Measurements from ENCODE around the gene PLAAT2.
"Not testable (repeated sequence)": the region's sequence is repeated elsewhere in the genome, so short reads cannot be mapped to it uniquely, and the experiment has no call there.

Gene PLAAT2

DNA sequence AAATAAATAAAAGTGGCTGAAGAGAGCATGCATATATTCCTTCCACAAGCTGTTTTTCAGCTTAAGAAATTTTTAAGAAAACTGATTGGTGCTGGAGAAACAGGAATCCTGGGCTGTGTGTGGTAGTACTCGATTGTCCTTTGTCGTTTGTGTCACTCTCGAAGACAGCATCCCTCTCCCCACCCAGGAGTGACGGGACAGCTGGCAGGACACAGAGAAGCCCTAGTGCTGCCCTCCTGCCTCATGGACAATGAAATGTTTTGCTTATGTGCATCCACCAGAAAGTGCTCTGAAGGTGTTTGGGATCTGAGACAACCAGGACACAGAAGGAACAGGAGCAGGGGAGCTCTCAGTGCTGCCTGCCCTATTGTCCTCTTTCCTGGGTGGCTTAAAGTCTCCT, 13.8 kb downstream of the PLAAT2 start:
- no peak for DNase-seq (ENCODE audit: low read depth)

DNA sequence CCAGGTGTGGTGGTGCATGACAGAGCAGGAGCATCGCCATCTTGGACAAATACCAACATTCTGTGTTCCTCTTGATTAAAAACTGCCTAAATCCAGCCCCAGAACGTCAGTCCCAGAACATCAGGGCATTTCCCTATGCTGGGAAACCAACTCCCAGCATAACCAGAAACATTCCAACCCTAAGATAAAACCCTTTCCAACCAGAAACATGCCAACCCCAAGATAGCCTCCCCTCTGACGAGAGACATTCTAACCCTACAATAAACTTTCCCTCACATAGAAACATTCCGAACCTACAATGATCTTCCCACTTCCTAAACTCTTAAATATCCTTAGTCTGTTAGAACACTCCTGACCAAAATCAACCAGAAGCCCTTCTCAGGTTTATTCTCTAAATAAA, 15.0 kb downstream of the PLAAT2 start:
- DNase-seq (ENCODE audit: low read depth) = no peak

DNA sequence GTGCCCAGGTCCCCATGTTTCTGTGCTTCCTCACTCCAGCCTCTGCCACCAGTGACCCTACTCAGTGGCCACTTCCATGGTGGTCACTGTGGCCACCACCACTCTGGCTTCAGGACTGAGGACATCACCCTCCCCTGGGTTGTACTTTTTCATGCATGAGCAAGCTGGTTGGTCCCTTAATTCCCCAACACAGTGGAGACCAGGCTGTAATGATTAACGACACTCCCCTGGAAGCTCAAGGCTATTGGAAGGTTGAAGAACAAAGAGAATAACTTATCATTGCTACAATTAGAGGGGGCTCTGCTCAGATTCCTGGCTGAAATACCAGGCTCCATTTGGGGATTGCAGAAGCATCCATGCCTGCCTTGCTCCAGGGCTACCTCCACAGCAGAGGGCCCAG, 16.1 kb downstream of the PLAAT2 start:
- no peak for DNase-seq (ENCODE audit: low read depth)

DNA sequence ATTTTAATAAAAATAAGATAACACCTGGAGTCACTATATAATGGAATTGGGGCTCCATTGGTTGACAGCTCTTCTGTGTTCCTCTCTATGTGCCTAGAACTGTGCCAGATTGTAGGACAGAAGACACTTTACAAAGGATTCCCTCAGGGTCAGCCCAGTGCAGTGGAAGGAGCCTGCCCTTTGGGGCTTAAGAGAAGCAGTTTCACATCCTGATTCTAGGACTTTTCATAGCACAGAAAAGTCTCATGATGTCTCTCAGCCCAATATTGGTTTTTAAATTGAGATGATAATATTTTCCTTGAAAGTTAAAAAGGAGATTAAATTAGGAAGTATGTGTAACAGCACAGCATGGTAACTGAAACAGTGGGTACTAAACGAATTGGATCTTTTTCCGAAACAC, 19.5 kb downstream of the PLAAT2 start:
- DNase-seq (ENCODE audit: low read depth) = no peak

DNA sequence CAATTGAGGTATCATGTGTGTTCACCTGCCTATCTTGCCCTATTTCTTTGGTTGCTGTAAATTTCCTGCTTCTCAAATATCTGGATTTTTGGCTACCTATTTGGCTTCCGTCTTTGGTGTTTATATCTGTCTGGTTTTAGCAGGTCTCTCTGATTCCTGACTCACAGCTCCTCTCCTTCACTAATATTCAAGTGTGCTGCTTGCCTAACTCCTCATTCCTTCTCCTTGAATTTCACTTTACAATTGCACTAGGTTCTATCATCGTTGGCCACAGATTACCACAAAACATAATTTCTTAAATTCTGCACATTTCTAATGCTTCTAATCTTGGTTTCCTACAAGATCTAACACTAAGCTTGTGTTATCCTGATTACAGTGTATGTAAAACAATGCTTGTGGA, 20.7 kb downstream of the PLAAT2 start:
- not testable (repeated sequence) for DNase-seq (ENCODE audit: low read depth)

DNA sequence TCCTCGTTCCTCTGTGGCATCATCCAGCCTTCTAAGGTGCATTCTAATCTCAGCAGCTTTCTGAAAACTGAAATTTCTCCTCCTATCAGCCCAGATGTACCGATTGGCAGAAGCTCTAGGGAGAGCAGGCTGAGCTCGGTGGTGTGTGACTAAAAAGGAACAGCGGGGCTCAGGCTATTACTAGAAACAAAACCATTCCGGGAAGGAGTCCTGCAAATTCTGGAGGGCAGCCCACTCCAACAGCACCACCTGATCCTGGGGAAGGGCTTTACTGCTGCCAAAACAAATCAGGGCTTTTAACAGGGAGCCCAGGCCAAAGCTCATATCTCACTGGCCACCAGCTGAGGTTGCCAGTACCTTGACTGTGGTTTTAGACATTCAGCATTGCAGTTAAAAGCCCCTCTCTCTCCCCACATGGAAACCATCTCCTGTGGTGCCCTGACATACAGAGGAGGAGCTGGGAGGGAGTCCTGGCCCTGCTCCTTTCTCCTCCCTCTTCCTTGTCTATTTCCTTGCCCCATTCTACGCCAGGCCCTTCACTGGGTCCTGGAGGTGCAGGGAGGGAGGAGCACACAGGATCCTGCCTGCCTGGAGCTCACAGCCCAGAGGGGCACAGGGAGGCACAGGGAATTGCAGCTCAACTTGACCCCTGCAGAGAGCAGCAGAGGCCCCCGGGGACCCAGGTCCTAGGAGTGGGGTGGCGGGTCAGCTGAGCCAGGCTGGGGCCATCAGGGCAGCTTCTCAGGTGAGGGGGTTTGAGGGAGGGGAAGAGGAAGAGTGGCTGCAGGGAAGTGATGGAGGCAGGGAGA, 25.7 kb downstream of the PLAAT2 start:
- no peak for DNase-seq (ENCODE audit: low read depth)

DNA sequence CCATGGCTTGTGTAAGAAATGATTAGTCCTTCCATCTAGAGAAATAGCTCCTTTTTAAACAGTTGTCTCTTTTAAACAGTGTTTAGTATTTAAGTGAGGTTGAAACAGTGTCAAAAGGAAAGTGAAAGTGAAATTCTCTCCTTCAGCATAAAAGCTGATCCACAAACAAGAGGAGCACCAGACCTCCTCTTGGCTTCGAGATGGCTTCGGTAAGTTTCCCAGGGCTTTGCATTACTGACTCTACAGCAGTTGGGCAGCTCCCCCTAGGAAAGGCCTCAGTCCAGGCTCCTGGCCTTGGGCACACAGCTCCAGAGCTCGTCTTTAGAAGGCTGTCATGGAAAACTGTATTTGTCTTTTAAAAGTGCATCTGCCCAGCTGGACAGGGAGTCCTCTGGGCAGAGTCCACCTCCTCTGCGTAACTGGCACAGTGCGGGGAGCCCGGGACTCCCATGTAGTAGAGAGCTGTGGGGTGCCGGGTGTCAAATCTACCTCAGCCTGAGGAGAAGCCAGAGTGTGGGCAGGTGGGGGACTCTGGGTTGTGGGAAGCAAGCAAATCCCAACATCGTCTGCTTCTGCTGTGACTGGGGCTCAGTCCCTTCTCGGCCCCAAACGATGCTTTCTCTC, 26.4 kb downstream of the PLAAT2 start, which contains the start of gene PLAAT4:
Gene PLAAT4, plus strand, starts transcription at position 140 of the 624 bp plus-strand sequence. Its CDS starts 61 bp downstream, at position 201.
- DNase-seq (ENCODE audit: low read depth) = no peak

DNA sequence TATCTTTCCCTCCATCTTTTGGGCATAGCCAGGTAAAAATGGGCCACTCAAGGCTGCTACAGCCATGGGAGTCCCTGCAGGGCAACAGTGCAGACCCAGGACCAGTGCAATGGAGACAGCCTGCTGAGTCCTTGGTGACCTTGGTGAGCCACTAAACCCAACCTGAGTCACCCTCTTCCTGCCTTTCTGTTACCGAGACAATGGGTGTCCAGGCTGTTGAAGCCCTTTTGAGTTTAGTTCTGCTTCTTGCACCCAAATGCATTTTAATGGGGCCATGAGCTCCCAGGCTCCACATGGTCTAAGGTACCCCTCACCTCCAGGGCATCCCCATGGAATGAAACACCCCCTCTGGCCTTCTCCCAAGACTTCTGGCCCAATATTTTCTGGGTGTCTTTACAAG, 27.4 kb downstream of the PLAAT2 start:
- DNase-seq (ENCODE audit: low read depth) = no peak

DNA sequence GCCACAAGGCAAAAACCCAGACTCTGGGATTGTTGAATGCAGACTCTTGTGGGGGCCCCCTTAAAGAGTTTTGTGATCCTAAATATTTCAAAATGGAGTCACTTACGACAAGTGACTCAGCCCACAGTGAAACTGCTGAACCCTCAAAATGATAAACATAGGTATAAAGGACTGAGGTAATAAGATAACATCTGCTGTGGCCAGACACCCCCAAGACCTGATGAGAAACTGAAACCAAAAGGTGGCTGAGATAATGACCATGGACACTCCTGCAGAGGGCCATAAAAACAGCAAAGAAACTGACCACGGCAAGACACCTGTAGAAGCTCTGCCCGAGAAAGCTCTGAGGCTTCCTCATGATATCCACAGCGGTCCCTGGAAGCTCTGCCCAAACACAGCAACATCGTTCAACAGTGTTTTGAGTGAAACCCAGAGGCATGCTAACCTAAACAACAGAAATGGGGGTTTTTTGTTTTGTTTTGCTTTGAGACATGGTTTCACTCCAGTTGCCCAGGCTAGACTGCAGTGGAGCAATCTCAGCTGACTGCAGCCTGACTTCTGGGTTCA, 28.2 kb downstream of the PLAAT2 start:
- no peak for DNase-seq (ENCODE audit: low read depth)

DNA sequence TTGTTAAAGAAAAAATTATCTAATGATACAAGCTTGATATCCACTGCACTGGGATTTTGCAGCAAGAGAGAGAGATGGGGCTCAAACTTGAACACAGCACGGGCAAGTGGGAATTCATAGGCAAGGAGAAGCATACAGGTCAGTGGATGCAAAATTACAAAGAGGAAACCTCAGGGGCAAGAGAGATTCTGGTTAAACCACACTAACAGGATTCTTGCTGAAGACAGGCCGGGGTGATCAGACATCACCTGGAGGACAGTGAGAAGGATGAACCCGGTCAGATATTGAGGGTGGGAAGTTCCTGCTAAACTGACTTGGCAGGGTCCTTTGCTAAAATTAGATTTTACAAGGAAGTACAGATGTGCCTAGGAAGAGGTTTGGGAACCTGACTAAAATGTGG, 29.1 kb downstream of the PLAAT2 start:
- no peak for DNase-seq (ENCODE audit: low read depth)

DNA sequence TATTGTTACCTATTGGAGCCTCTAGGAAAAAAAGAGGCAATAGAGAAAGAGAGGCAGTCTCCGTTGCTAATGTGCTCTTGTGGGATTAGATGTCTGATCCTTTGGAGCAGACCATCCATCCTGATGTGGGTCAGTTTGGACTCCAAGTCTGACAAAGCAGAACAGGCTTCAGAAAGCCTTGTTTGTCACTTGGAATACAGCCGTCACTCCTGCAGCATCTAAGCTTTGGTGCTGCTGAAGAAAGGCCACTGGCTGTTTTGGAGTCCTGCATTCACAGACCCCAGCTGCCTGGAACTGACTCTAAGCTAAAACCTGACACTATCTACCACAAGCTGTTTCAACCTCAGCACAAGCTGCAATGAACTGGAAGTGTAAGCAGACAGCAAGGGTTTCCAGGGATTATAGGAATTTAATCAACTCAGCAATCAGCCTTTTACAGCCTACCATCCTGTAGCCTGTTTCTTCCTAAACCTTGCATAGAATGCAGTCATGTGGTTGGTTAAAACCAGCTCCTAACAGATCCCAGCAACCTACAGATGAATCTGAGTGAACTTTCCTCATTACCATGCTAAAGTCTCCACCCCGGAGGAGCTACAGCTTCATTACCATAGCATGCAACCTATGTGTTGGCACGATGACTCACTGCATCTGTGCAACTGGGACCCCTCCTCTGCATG, 30.2 kb downstream of the PLAAT2 start:
- no peak for DNase-seq (ENCODE audit: low read depth)

DNA sequence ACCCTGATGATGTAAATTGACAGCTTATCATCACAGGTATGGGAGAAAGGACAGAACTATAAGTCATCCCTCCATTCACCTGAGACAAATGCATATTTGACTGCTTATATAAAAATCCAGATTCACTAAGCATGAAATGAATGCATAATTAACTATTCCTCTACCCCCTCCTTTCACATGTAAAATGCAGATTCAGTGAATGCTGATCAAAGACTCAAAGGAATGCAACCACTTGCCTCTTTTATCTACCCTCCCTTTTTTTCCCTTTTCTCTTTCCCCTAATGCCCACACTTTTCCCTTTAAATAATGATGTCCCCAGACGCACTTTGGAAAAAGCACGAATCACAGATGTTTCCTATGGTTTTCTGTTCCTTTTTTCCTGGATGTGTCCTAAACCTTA, 31.1 kb downstream of the PLAAT2 start:
- no peak for DNase-seq (ENCODE audit: low read depth)

DNA sequence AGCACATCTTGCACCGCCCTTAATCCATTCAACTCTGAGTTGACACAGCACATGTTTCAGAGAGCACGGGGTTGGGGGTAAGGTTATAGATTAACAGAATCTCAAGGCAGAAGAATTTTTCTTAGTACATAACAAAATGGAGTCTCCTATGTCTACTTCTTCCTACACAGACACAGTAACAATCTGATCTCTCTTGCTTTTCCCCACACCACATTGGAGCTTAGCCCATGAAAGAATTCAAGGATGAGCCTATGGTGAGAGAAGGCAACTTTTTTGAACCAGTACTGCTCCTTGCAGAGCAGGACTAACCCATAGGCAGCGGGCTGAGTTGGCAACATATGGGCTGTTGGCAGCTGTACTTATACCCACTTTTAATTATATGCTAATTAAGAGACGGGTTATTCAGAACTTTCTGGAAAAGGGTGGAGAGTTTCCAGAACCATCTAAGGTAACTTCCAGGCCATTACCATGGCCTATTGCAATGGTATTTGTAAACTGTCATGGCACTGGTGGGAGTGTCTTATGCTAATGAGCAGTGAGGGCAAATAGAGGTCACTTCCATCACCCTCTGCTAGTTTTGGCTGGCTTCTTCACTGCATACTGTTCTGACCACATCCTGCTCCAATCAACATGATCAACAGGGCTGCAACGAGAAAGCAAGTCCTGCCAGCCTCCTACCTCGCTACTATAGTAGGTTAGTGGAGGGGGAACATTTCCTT, 31.9 kb downstream of the PLAAT2 start:
- not testable (repeated sequence) for DNase-seq (ENCODE audit: low read depth)

DNA sequence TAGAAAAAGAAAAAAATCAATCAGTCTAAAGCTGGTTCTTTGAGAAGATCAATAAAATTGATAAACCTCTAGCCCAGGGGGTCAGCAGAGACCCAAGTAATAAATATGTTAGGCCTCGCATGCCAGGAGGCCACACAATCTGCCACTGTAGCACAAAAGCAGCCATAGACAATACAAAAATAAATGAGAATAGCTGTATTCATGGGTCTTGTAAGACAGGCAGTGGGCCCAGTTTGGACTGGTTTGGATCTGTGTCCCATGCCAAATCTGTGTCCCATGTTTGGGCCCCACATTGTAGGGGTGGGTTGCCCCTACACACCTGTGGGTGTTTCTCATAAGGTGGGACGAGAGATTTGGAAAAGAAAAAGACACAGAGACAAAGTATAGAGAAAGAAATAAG, 33.2 kb downstream of the PLAAT2 start:
- DNase-seq (ENCODE audit: low read depth) = no peak

DNA sequence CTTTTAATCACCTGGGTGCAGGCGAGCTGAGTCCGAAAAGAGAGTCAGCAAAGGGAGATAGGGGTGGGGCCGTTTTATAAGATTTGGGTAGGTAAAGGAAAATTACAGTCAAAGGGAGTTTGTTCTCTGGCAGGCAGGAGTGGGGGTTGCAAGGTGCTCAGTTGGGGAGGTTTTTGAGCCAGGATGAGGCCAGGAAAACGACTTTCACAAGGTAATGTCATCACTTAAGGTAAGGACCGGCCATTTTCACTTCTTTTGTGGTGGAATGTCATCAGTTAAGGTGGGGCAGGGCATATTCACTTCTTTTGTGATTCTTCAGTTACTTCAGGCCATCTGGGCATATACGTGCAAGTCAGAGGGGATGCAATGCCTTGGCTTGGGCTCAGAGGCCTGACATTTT, 33.8 kb downstream of the PLAAT2 start:
- DNase-seq (ENCODE audit: low read depth) = not testable (repeated sequence)

DNA sequence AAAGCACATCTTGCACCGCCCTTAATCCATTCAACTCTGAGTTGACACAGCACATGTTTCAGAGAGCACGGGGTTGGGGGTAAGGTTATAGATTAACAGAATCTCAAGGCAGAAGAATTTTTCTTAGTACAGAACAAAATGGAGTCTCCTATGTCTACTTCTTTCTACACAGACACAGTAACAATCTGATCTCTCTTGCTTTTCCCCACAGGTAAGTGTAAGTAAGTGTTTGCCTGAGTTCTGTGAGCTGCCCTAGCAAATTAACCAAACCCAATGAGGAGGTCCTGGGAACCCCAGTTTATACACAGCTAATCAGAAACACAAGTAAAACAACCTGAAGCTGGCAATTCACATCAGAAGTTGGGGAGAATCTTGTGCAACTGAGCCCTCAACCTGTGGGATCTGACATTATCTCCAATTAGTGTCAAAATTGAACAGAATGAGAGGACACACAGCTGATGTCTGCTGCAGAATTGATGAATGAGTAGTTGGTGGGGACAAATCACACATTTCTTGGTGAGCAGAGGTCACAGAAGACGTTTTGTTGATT, 34.4 kb downstream of the PLAAT2 start:
- not testable (repeated sequence) for DNase-seq (ENCODE audit: low read depth)

DNA sequence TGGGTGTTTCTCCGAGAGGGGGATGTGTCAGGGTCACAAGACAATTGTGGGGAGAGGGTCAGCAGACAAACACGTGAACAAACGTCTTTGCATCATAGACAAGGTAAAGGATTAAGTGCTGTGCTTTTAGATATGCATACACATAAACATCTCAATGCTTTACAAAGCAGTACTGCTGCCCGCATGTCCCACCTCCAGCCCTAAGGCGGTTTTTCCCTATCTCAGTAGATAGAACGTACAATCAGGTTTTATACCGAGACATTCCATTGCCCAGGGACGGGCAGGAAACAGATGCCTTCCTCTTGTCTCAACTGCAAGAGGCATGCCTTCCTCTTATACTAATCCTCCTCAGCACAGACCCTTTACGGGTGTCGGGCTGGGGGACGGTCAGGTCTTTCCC, 35.0 kb downstream of the PLAAT2 start:
- DNase-seq (ENCODE audit: low read depth) = not testable (repeated sequence)

DNA sequence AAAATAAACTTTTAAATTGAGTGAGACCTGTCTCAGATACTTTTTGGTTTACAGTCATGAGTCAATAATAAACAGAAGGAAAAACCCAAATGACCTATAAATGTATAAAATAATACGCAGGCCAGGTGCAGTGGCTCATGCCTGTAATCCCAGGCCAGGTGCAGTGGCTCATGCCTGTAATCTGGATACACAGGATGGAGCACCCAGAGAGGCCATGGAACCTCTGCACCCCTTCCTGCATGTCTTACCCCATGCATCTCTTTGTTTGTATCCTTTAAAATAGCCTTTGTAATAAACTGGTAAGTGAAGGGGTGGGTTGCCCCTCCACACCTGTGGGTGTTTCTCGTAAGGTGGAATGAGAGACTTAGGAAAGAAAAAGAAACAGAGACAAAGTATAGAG, 35.5 kb downstream of the PLAAT2 start:
- DNase-seq (ENCODE audit: low read depth) = no peak

DNA sequence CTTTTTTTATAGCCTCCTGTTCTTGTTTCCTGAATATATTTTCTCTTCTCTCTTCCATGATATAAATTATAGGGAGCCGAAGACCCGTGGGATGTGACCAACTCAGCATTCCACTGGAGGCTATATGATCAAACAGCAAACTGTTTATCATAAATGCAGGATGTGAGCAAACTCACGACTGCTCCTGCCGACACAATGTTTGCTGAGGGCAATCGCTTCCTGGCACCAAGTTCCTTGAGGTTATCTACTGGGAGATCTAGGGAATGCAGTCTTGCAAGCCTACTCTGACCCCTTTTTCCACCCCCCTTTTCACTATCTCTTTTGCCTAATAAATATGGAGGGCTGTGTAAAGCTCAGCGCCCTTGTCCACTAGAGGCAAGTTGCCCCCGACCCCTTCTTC, 40.0 kb downstream of the PLAAT2 start:
- DNase-seq (ENCODE audit: low read depth) = no peak

DNA sequence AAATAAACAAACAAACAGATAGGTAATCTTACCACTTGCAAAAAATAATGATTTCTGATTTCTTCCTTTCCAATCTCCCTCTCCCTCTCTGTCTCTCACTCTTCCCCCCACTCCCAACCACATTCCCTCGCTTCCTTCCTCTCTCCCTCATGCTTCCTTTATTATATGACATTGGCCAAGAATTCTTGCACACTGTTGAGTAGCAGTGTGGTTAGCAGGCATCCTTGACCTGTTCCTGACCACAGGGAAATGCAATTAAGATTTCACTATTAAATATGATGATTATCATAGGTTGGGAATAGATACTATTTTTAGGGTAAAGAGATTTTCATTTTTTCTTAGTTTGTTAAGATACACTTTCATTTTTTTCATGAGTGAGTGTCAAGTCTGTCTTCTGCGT, 41.3 kb downstream of the PLAAT2 start:
- no peak for DNase-seq (ENCODE audit: low read depth)

DNA sequence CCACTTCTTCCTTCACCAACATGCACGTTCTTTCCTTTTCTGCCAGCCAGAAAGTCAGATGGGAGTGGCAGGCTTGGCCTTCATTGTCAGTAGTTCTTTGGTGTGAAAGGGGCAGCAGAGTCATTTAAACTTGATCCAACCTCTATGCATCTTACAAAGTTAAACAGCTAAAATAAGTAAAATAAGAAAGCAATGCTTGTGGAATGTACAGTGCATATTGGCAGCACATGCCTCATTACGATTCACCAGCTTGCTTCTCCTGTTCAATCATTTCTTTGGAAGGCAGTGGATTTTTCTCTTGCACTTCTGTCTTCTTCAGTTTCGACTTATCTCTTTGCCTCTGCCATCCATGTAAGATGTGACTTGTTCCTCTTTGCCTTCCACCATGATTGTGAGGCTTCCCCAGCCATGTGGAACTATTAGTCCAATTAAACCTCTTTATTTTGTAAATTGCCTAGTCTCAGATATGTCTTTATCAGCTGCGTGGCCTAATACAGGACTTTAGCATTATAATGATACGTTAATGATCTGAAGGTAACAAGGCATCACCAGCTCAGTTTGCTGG, 42.5 kb downstream of the PLAAT2 start:
- no peak for DNase-seq (ENCODE audit: low read depth)
